HG03175 (cell line): Measurements from ENCODE around the gene MRI1.

Source experiments
- ATAC-seq: cut with Tn5 transposase; IDR thresholded peaks from one replicate; pipeline ENCODE4 v1.9.1; 2021; ENCODE audit warnings: mild to moderate bottlenecking, moderate library complexity; ENCODE audit not compliant: unreplicated experiment

Gene MRI1

DNA sequence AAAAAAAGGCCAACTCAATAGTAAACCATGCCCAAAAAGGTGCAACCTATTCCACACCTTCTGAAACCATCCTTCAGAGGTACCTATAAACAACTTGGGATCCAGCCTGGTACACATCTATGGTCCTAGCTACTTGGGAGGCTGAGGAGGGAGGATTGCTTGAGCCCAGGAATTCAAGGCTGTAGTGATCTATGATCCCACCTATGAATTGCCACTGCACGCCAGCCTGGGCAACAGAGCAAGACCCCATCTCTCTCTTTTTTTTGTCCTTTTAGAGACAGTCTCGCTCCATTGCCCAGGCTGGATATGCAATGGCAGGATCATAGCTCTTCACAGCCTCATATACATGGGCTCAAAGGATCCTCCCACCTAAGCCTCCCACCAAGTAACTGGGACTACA is 57.0 kb downstream of the MRI1 start:
- ATAC-seq, result no peak

DNA sequence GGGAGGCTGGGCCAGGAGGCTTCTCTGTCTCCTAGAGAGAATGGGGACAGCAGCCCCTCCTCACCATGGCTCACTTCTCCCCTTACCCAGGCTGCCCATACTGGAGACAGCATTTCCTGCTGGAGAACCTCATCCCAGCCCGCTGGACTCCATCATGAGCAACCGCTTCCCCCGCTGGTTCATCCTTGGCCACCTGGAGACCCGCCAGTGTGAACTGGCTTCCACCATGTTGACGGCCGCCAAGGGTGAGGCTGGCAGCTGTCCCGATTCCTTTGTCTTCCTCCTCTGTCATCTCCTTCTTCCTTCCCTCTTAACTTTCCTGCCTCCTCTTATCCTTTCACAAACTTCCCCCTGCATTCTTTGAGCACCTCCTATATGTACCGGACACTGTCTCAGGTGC is 58.9 kb downstream of the MRI1 start:
- no peak for ATAC-seq
